ENCODE data around the gene SHISA9. TPM values are rescaled to one million over a fixed set of nuclear protein-coding genes. Genes with fewer than 3 reads are reported as not detected.

SHISA9 gene
- total and polyA plus RNA-seq, 2 donors (not counting 1 experiment from before 2014, with no cell fraction given): 0.03 to 0.07 TPM

DNA sequence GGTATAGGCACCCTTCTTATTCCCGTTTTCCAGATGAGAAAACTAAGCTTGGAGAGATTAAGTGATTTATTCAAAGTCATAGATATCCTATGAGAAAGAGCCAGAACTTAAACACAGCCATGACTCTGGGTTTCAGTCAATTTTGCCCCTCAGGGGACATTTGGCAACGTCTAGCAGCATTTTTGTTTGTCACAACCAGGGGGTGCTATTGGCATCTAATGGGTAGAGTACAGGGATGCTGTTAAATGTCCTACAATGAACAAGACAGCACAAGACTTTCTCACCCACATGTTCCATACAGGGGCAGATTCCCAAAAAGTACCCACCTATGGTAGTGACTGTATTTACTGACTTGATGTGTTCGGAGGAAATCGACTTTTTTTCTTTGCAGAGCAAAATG is 4.8 kb upstream of the SHISA9 start:
- no peaks in the 10 kb centered on the region for H3K4me1 ChIP-seq (ENCODE audit: control insufficient read depth in 2 of 2, insufficient read depth in 2 of 2, low read length in 2 of 2)
- H4K20me1 ChIP-seq (ENCODE audit: control insufficient read depth, insufficient read depth, low read length, poor library complexity, severe bottlenecking): no peaks in the 10 kb centered on the region
- no peaks in the 10 kb centered on the region for H3K79me2 ChIP-seq (ENCODE audit: control insufficient read depth, insufficient read depth, low read length)
- Mint-ChIP-seq H3K27ac (no peak overlapping the region), H3K9me3 (ENCODE audit: insufficient read depth) (no peaks in the 10 kb centered on the region), H3K4me3 (no peak overlapping the region), H3K27me3 (peaks cover 54% of the 10 kb centered on the region), H3K4me1 (no peaks in the 10 kb centered on the region)
- WGBS (ENCODE audit: insufficient coverage): no CpG with 5 or more reads among the region's 4 CpGs
- peaks cover 0 to 7% (median 3%) of the 10 kb centered on the region in 4 experiments for H3K27me3 ChIP-seq (replicated peaks in 1 of 4; ENCODE audit: control extremely low read depth in 1 of 4, control insufficient read depth in 3 of 4, insufficient read depth in 4 of 4, low read length in 3 of 4)
- no peak for TF ChIP-seq EZH2 (IDR thresholded peaks at IDR 0.05; ENCODE audit: borderline replicate concordance, insufficient read depth, low read depth, low read length, poor library complexity, severe bottlenecking)
- TF ChIP-seq, protein P1, sequence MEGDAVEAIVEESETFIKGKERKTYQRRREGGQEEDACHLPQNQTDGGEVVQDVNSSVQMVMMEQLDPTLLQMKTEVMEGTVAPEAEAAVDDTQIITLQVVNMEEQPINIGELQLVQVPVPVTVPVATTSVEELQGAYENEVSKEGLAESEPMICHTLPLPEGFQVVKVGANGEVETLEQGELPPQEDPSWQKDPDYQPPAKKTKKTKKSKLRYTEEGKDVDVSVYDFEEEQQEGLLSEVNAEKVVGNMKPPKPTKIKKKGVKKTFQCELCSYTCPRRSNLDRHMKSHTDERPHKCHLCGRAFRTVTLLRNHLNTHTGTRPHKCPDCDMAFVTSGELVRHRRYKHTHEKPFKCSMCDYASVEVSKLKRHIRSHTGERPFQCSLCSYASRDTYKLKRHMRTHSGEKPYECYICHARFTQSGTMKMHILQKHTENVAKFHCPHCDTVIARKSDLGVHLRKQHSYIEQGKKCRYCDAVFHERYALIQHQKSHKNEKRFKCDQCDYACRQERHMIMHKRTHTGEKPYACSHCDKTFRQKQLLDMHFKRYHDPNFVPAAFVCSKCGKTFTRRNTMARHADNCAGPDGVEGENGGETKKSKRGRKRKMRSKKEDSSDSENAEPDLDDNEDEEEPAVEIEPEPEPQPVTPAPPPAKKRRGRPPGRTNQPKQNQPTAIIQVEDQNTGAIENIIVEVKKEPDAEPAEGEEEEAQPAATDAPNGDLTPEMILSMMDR (IDR thresholded peaks at IDR 0.05): no peak
- H3K9me3 ChIP-seq (ENCODE audit: control extremely low read depth in 1 of 3, control insufficient read depth in 2 of 3, insufficient read depth in 1 of 3, low read length in 2 of 3): peaks cover 0 to 3% (median 0%) of the 10 kb centered on the region in 3 donors
- ChIA-PET POLR2A (no interaction called here), CTCF (no interaction called here)
- no peak overlapping the region for H3K4me2 ChIP-seq (replicated peaks; ENCODE audit: low read depth, low read length, poor library complexity, severe bottlenecking)
- H2AFZ ChIP-seq (ENCODE audit: insufficient read depth, low read depth, low read length, poor library complexity, severe bottlenecking): no peak overlapping the region
- no peak overlapping the region for H3K27ac ChIP-seq (ENCODE audit: low read length in 2 of 2)
- no peaks in the 10 kb centered on the region for H3K36me3 ChIP-seq (replicated peaks in 1 of 2; ENCODE audit: control extremely low read depth in 1 of 2, control insufficient read depth in 1 of 2, extremely low read depth in 1 of 2, insufficient read depth in 2 of 2, low read length in 1 of 2)
- ATAC-seq (ENCODE audit: low read depth): no peak
- H3K9ac ChIP-seq (ENCODE audit: low read length): no peak overlapping the region
- H3K4me3 ChIP-seq (ENCODE audit: control extremely low read depth in 1 of 5, extremely low read depth in 1 of 5, insufficient read depth in 1 of 5, low read depth in 2 of 5, low read length in 4 of 5): no peak overlapping the region
- intact Hi-C loops (cut with micrococcal nuclease): no loop called here
- no peak for DNase-seq

DNA sequence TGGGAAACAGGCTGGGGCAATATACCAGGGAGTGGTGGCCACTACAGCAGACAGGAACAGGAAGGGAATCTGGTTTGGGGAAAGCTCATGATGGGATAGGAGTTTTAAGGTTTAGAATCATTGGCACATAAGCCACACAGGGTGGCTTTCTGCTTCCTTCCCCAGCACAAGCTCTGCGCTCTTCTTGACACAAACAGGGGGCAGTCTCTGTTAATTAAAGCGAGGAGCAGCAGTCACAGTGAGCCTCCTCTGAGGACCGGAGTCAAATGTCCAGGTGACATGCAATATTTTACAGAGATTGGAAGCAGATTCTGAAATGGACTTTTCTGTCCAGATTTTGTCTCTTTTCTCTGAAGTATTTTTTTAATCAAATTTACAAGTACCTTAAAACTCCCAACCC is 2.8 kb upstream of the SHISA9 start:
- peaks cover 3% of the 10 kb centered on the region for H3K4me1 Mint-ChIP-seq
- peaks cover 53% of the 10 kb centered on the region for H3K27me3 Mint-ChIP-seq

More for the DNA sequence above, 2.8 kb upstream of the SHISA9 start:
- no peak overlapping the region for H3K4me3 ChIP-seq (ENCODE audit: control extremely low read depth in 1 of 5, extremely low read depth in 1 of 5, insufficient read depth in 1 of 5, low read depth in 2 of 5, low read length in 4 of 5)
- H2AFZ ChIP-seq (ENCODE audit: insufficient read depth, low read depth, low read length, poor library complexity, severe bottlenecking): no peak overlapping the region
- peaks cover 0 to 20% (median 3%) of the 10 kb centered on the region in 4 experiments for H3K27me3 ChIP-seq (replicated peaks in 1 of 4; ENCODE audit: control extremely low read depth in 1 of 4, control insufficient read depth in 3 of 4, insufficient read depth in 4 of 4, low read length in 3 of 4)
- no peaks in the 10 kb centered on the region for H3K79me2 ChIP-seq (ENCODE audit: control insufficient read depth, insufficient read depth, low read length)
- H3K4me1 ChIP-seq (ENCODE audit: control insufficient read depth in 2 of 2, insufficient read depth in 2 of 2, low read length in 2 of 2): peaks cover 10% of the 10 kb centered on the region in 2 donors
- TF ChIP-seq, protein P1 (IDR thresholded peaks at IDR 0.05): no peak
- no peak overlapping the region for H3K27ac Mint-ChIP-seq
- no peaks in the 10 kb centered on the region for H4K20me1 ChIP-seq (ENCODE audit: control insufficient read depth, insufficient read depth, low read length, poor library complexity, severe bottlenecking)
- no peaks in the 10 kb centered on the region for H3K9me3 Mint-ChIP-seq (ENCODE audit: insufficient read depth)
- peaks cover 0 to 5% (median 0%) of the 10 kb centered on the region in 3 donors for H3K9me3 ChIP-seq (ENCODE audit: control extremely low read depth in 1 of 3, control insufficient read depth in 2 of 3, insufficient read depth in 1 of 3, low read length in 2 of 3)
- ChIA-PET CTCF (no interaction called here), POLR2A (no interaction called here)
- H3K4me3 Mint-ChIP-seq: no peak overlapping the region
- no peak for DNase-seq
- WGBS (ENCODE audit: insufficient coverage): 86% methylated on average over 1 of the region's 3 CpGs
- ATAC-seq (ENCODE audit: low read depth): no peak
- H3K4me2 ChIP-seq (replicated peaks; ENCODE audit: low read depth, low read length, poor library complexity, severe bottlenecking): no peak overlapping the region
- intact Hi-C loops (cut with micrococcal nuclease): no loop called here
- no peaks in the 10 kb centered on the region for H3K36me3 ChIP-seq (replicated peaks in 1 of 2; ENCODE audit: control extremely low read depth in 1 of 2, control insufficient read depth in 1 of 2, extremely low read depth in 1 of 2, insufficient read depth in 2 of 2, low read length in 1 of 2)
- no peak overlapping the region for H3K27ac ChIP-seq (ENCODE audit: low read length in 2 of 2)
- no peak overlapping the region for H3K9ac ChIP-seq (ENCODE audit: low read length)
